SK-N-MC (cell line): ENCODE data around the gene FBXL19.

Experiments used
- DNase-seq: peaks from one replicate; pipeline ENCODE4 v3.0.0-alpha.2; 2011; ENCODE audit warnings: low read depth, low spot score
- H3K27ac ChIP-seq: fragments of 200-600 bp; sonication (generic); 2 replicates; pipeline ENCODE4 v1.5.1; 2016; ENCODE audit warnings: mixed run types
- H3K36me3 ChIP-seq: fragments of 200-600 bp; sonication (generic); 2 replicates; pipeline ENCODE4 v1.6.1; 2017; ENCODE audit warnings: antibody characterized with exemption, low read length, mixed read lengths; ENCODE audit not compliant: insufficient read depth
- H3K4me3 ChIP-seq: fragments of 200-600 bp; sonication (generic); 2 replicates; pipeline ENCODE4 v1.5.1; 2016
- H3K9ac ChIP-seq: fragments of 200-600 bp; sonication (generic); 2 replicates; pipeline ENCODE4 v1.8.0; 2017; ENCODE audit warnings: mixed run types, mixed read lengths; ENCODE audit not compliant: insufficient read length
- H3K9me3 ChIP-seq: fragments of 200-600 bp; sonication (generic); 2 replicates; pipeline ENCODE4 v1.6.1; 2017; ENCODE audit warnings: low read depth, mild to moderate bottlenecking, antibody characterized with exemption, low read length, moderate library complexity, mixed read lengths
- EZH2 ChIP-seq: fragments of 200-600 bp; sonication (generic); IDR thresholded peaks from one replicate; pipeline ENCODE4 v1.6.1; 2017; ENCODE audit warnings: antibody characterized with exemption
- FOXP2 ChIP-seq: optimal IDR thresholded peaks from 2 replicates; pipeline ENCODE3; 2011; ENCODE audit warnings: mild to moderate bottlenecking, moderate library complexity; ENCODE audit not compliant: insufficient read depth; ENCODE audit errors: extremely low read length, control extremely low read depth
- POLR2AphosphoS5 ChIP-seq: IDR thresholded peaks from 2 replicates; pipeline ENCODE4 v1.6.1; 2012; ENCODE audit warnings: mild to moderate bottlenecking, low read depth, low read length, borderline replicate concordance

The FBXL19 gene

GRCh38 chr16:30924913-30925631 is 1.7 kb downstream of the FBXL19 start:
- H3K4me3 ChIP-seq = peak overlapping the region; percentile 100
- no peaks in the 10 kb centered on the region for H3K9me3 ChIP-seq
- TF ChIP-seq FOXP2 (no peak), POLR2AphosphoS5 (no peak), EZH2 (no peak)
- no peak for DNase-seq
- H3K36me3 ChIP-seq = peaks cover 5% of the 10 kb centered on the region; the same call in 1 of the 2 replicates
- peak overlapping the region; percentile 22; the same call in 1 of the 2 replicates for H3K27ac ChIP-seq
- peak overlapping the region; percentile 80 for H3K9ac ChIP-seq

- H3K9me3 ChIP-seq = no peaks in the 10 kb centered on the region
- TF ChIP-seq EZH2 (no peak), POLR2AphosphoS5 (no peak), FOXP2 (no peak)
- H3K27ac ChIP-seq = no peak overlapping the region; the same call in 1 of the 2 replicates
- H3K4me3 ChIP-seq = no peak overlapping the region
- peaks cover 9% of the 10 kb centered on the region for H3K36me3 ChIP-seq
- no peak for DNase-seq
- H3K9ac ChIP-seq = no peak overlapping the region
These were observed 2.2 kb downstream of the FBXL19 start for GRCh38 chr16:30925632-30925987.

GRCh38 chr16:30925995-30926811 is 2.8 kb downstream of the FBXL19 start:
- H3K4me3 ChIP-seq = no peak overlapping the region
- DNase-seq = no peak
- no peaks in the 10 kb centered on the region for H3K9me3 ChIP-seq
- H3K27ac ChIP-seq = peak overlapping the region; percentile 50
- H3K9ac ChIP-seq = no peak overlapping the region
- peaks cover 13% of the 10 kb centered on the region for H3K36me3 ChIP-seq
- no peak for TF ChIP-seq EZH2
- no peak for TF ChIP-seq POLR2AphosphoS5

GRCh38 chr16:30926937-30927788 is 3.8 kb downstream of the FBXL19 start:
- no peaks in the 10 kb centered on the region for H3K9me3 ChIP-seq
- TF ChIP-seq EZH2 = no peak
- no peak for TF ChIP-seq FOXP2
- no peak for TF ChIP-seq POLR2AphosphoS5
- H3K27ac ChIP-seq = peak overlapping the region; percentile 50; the same call in 1 of the 2 replicates
- peaks cover 20% of the 10 kb centered on the region for H3K36me3 ChIP-seq
- H3K9ac ChIP-seq = no peak overlapping the region
- H3K4me3 ChIP-seq = 0 out of 2 replicates have a peak overlapping the region, but pooled peaks have one; percentile 18
- no peak for DNase-seq

- peaks cover 23% of the 10 kb centered on the region for H3K36me3 ChIP-seq
- H3K4me3 ChIP-seq = 0 out of 2 replicates have a peak overlapping the region, but pooled peaks have one; percentile 18
- TF ChIP-seq POLR2AphosphoS5 (no peak), FOXP2 (no peak), EZH2 (no peak)
- no peaks in the 10 kb centered on the region for H3K9me3 ChIP-seq
- DNase-seq = peak; percentile 52
- H3K27ac ChIP-seq = no peak overlapping the region
- no peak overlapping the region for H3K9ac ChIP-seq
These were observed 4.5 kb downstream of the FBXL19 start for GRCh38 chr16:30927789-30928378.

- Histone ChIP-seq H3K9ac (no peak overlapping the region), H3K36me3 (peaks cover 23% of the 10 kb centered on the region), H3K9me3 (no peaks in the 10 kb centered on the region), H3K4me3 (no peak overlapping the region), H3K27ac (no peak overlapping the region)
- TF ChIP-seq FOXP2 (no peak), POLR2AphosphoS5 (no peak), EZH2 (no peak)
- no peak for DNase-seq
These were observed 5.0 kb downstream of the FBXL19 start for GRCh38 chr16:30928390-30928789.

- no peak for TF ChIP-seq FOXP2
- TF ChIP-seq EZH2 = no peak
- TF ChIP-seq POLR2AphosphoS5 = no peak
- no peak for DNase-seq
- peaks cover 23% of the 10 kb centered on the region for H3K36me3 ChIP-seq
These were observed 5.8 kb downstream of the FBXL19 start for GRCh38 chr16:30929167-30929566.

GRCh38 chr16:30930160-30930571 is 6.8 kb downstream of the FBXL19 start:
- Histone ChIP-seq H3K9ac (no peak overlapping the region), H3K9me3 (no peaks in the 10 kb centered on the region), H3K36me3 (peaks cover 23% of the 10 kb centered on the region), H3K27ac (no peak overlapping the region), H3K4me3 (no peak overlapping the region)
- DNase-seq = no peak
- TF ChIP-seq FOXP2 (no peak), EZH2 (no peak), POLR2AphosphoS5 (no peak)

More at GRCh38 chr16:30929167-30929566, 5.8 kb downstream of the FBXL19 start:
- Histone ChIP-seq H3K9me3 (no peaks in the 10 kb centered on the region), H3K27ac (no peak overlapping the region), H3K4me3 (no peak overlapping the region), H3K9ac (no peak overlapping the region)
